GM18858 (cell line): ENCODE data around the gene GAMT.

ENCODE experiments used
- ATAC-seq: cut with Tn5 transposase; IDR thresholded peaks from one replicate; pipeline ENCODE4 v1.9.1; 2021; ENCODE audit not compliant: unreplicated experiment

Gene GAMT

GRCh38 chr19:1366899-1367870 is 34.2 kb downstream of the GAMT start:
- ATAC-seq = no peak

- no peak for ATAC-seq
Observed at GRCh38 chr19:1366296-1366695, 35.0 kb downstream of the GAMT start.

GRCh38 chr19:1365319-1366269 is 35.7 kb downstream of the GAMT start:
- no peak for ATAC-seq

GRCh38 chr19:1364070-1364704 is 37.2 kb downstream of the GAMT start:
- no peak for ATAC-seq

- ATAC-seq = no peak
Observed at GRCh38 chr19:1363599-1363998, 37.7 kb downstream of the GAMT start.

- no peak for ATAC-seq
Observed at GRCh38 chr19:1362387-1363257, 38.7 kb downstream of the GAMT start.

GRCh38 chr19:1361601-1362386 is 39.5 kb downstream of the GAMT start:
- ATAC-seq = no peak

- no peak for ATAC-seq
Observed at GRCh38 chr19:1360818-1361461, 40.4 kb downstream of the GAMT start.

- ATAC-seq = no peak
Observed at GRCh38 chr19:1360126-1360817, 41.1 kb downstream of the GAMT start.

- ATAC-seq = no peak
Observed at GRCh38 chr19:1357531-1358109, 43.7 kb downstream of the GAMT start.

- ATAC-seq = no peak
Observed at GRCh38 chr19:1356508-1356865, 44.9 kb downstream of the GAMT start.

GRCh38 chr19:1355568-1356507 is 45.5 kb downstream of the GAMT start:
- ATAC-seq = no peak

GRCh38 chr19:1354970-1355567 is 46.3 kb downstream of the GAMT start:
- no peak for ATAC-seq

GRCh38 chr19:1353144-1353543 is 48.2 kb downstream of the GAMT start:
- no peak for ATAC-seq

GRCh38 chr19:1351381-1351851 is 49.9 kb downstream of the GAMT start:
- ATAC-seq = no peak

- no peak for ATAC-seq
Observed at GRCh38 chr19:1350867-1351266, 50.5 kb downstream of the GAMT start.
